DND-41 (cell line): Measurements from ENCODE around the gene ARID2.

Experiments
- ATAC-seq: fragments of 200-7000 bp; cut with Tn5 transposase; 3 replicates; pipeline ENCODE4 v1.9.1; 2021; ENCODE audit warnings: low read depth; ENCODE audit not compliant: insufficient read depth
- DNase-seq: peaks from one replicate; pipeline ENCODE4 v3.0.0-alpha.2; 2020
- H2AFZ ChIP-seq: 2 replicates; pipeline ENCODE4 v1.6.0; 2012; ENCODE audit warnings: low read depth, low read length
- H3K27ac ChIP-seq: 2 replicates; pipeline ENCODE4 v1.5.1; 2012; ENCODE audit warnings: low read length, inconsistent platforms
- H3K27me3 ChIP-seq: fragments of 200-600 bp; sonication (generic); 2 replicates; pipeline ENCODE4 v1.6.0; 2012; ENCODE audit warnings: low read length, mild to moderate bottlenecking, inconsistent platforms; ENCODE audit not compliant: insufficient read depth, poor library complexity
- H3K36me3 ChIP-seq: 2 replicates; pipeline ENCODE4 v1.5.1; 2012; ENCODE audit warnings: low read length, inconsistent platforms; ENCODE audit not compliant: insufficient read depth
- H3K4me1 ChIP-seq: 2 replicates; pipeline ENCODE4 v1.5.1; 2012; ENCODE audit warnings: mild to moderate bottlenecking, low read length; ENCODE audit not compliant: insufficient read depth
- H3K4me2 ChIP-seq: 2 replicates; pipeline ENCODE4 v1.6.0; 2012; ENCODE audit warnings: mild to moderate bottlenecking, moderate library complexity, low read length, inconsistent platforms; ENCODE audit not compliant: insufficient read depth
- H3K4me3 ChIP-seq, 2 experiments: fragments of 200-600 bp in 1 of 2; shearing (Covaris generic) in 1 of 2; 2 replicates each; pipeline ENCODE4 v1.5.1; 2012 to 2016; ENCODE audit warnings: inconsistent platforms in 2 of 2, low read length in 2 of 2, mild to moderate bottlenecking in 2 of 2, low read depth in 1 of 2, moderate library complexity in 1 of 2
- H3K79me2 ChIP-seq: 2 replicates; pipeline ENCODE4 v1.6.0; 2012; ENCODE audit warnings: low read length, inconsistent platforms; ENCODE audit not compliant: insufficient read depth
- H3K9ac ChIP-seq: 2 replicates; pipeline ENCODE4 v1.6.0; 2012; ENCODE audit warnings: low read depth, mild to moderate bottlenecking, inconsistent platforms, low read length, moderate library complexity
- H3K9me3 ChIP-seq: 2 replicates; pipeline ENCODE4 v1.5.1; 2012; ENCODE audit warnings: low read length, moderate library complexity, mild to moderate bottlenecking, inconsistent platforms; ENCODE audit not compliant: insufficient read depth, severe bottlenecking
- H4K20me1 ChIP-seq: 2 replicates; pipeline ENCODE4 v1.6.0; 2012; ENCODE audit warnings: low read length; ENCODE audit not compliant: insufficient read depth
- EZH2 ChIP-seq: IDR thresholded peaks from 3 replicates; pipeline ENCODE4 v1.6.1; 2012; ENCODE audit warnings: borderline replicate concordance, low read depth, mild to moderate bottlenecking, moderate library complexity, low read length, inconsistent platforms; ENCODE audit not compliant: severe bottlenecking
- TF ChIP-seq, protein P1 (sequence below): IDR thresholded peaks from 2 replicates; pipeline ENCODE4 v1.5.1; 2012; ENCODE audit warnings: borderline replicate concordance, low read length, moderate library complexity, mild to moderate bottlenecking; ENCODE audit not compliant: poor library complexity, severe bottlenecking; ENCODE audit errors: extremely low read depth

ARID2 gene

DNA sequence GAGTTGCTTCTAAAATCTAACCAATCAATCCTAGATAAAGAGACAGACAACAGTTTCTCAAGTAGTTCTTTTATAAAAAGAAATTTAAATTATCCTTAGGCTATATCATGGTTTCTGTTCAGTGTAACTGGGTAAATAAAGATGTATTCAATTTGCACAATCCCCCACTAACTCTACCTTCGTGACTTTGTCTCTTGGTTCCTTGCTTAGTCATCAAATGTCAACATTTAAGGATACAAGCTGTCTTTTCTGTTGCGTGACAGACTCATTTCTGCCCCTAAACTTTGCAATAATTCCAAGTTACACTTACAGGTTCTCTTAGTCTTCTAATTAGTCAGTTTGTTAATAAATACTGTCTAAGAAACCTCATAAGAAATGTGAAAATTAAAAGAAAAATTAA, 210.3 kb downstream of the ARID2 start:
- DNase-seq (no peak), ATAC-seq (no peak)
- no peak overlapping the region for H3K9ac ChIP-seq
- TF ChIP-seq, protein P1, sequence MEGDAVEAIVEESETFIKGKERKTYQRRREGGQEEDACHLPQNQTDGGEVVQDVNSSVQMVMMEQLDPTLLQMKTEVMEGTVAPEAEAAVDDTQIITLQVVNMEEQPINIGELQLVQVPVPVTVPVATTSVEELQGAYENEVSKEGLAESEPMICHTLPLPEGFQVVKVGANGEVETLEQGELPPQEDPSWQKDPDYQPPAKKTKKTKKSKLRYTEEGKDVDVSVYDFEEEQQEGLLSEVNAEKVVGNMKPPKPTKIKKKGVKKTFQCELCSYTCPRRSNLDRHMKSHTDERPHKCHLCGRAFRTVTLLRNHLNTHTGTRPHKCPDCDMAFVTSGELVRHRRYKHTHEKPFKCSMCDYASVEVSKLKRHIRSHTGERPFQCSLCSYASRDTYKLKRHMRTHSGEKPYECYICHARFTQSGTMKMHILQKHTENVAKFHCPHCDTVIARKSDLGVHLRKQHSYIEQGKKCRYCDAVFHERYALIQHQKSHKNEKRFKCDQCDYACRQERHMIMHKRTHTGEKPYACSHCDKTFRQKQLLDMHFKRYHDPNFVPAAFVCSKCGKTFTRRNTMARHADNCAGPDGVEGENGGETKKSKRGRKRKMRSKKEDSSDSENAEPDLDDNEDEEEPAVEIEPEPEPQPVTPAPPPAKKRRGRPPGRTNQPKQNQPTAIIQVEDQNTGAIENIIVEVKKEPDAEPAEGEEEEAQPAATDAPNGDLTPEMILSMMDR, result no peak
- no peak for TF ChIP-seq EZH2
- H3K4me2 ChIP-seq, result no peak overlapping the region
- no peaks in the 10 kb centered on the region for H3K4me1 ChIP-seq
- H3K79me2 ChIP-seq, result no peaks in the 10 kb centered on the region
- peaks cover 80% of the 10 kb centered on the region for H3K36me3 ChIP-seq
- no peaks in the 10 kb centered on the region for H4K20me1 ChIP-seq
- no peak overlapping the region for H3K27ac ChIP-seq
- H3K27me3 ChIP-seq, result no peaks in the 10 kb centered on the region
- H2AFZ ChIP-seq, result no peak overlapping the region
- no peak overlapping the region for H3K4me3 ChIP-seq
- H3K9me3 ChIP-seq, result no peaks in the 10 kb centered on the region

DNA sequence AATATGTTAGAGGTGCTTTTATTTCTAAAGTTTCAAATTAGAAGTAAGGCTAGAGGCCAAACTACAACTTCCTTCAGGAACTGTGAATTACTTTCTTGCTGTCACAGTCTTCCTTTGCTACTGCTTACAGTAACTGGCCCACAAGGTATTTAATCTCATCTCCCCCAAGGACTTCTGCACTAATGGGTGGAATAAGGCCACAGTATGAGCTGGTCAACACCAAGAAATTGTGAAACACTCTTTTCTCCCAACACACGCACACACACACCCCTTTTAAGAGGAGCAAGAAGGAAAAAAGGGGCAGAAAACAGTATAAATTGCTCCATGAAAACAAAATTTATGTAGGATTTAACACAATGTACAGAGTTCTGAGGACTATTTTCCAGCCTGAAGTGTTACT, 215.3 kb downstream of the ARID2 start:
- no peak overlapping the region for H2AFZ ChIP-seq
- no peak overlapping the region for H3K4me2 ChIP-seq
- H3K79me2 ChIP-seq, result no peaks in the 10 kb centered on the region
- no peak for TF ChIP-seq EZH2
- TF ChIP-seq, protein P1, result no peak
- no peak overlapping the region for H3K4me3 ChIP-seq
- ATAC-seq (no peak), DNase-seq (no peak)
- no peak overlapping the region for H3K27ac ChIP-seq
- no peaks in the 10 kb centered on the region for H3K9me3 ChIP-seq
- no peak overlapping the region for H3K9ac ChIP-seq
- no peaks in the 10 kb centered on the region for H4K20me1 ChIP-seq
- H3K36me3 ChIP-seq, result peaks cover 92% of the 10 kb centered on the region
- H3K27me3 ChIP-seq, result no peaks in the 10 kb centered on the region
- H3K4me1 ChIP-seq, result no peaks in the 10 kb centered on the region

DNA sequence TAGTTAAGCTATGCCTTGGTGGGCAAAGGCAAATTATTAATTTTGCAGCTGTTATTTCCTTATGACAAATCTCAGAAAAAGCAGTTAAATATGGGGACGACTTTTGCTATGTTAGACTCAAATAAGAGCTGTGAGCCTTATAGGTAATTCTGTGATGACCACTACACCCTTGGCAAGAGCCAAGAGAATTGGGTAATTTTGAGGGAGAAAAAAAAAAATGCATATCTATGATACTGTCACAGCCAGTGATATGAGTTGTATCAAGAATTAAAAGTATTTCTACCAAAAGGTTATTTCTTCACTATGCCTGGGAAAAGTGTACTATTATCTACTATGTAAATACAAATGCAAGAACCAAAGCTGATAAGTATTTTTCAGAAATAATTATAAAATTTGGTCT, 216.9 kb downstream of the ARID2 start:
- H3K4me1 ChIP-seq, result no peaks in the 10 kb centered on the region
- H2AFZ ChIP-seq, result no peak overlapping the region
- TF ChIP-seq, protein P1, result no peak
- no peak for TF ChIP-seq EZH2
- H3K27me3 ChIP-seq, result no peaks in the 10 kb centered on the region
- H3K36me3 ChIP-seq, result peaks cover 85% of the 10 kb centered on the region
- H3K79me2 ChIP-seq, result no peaks in the 10 kb centered on the region
- ATAC-seq (no peak), DNase-seq (no peak)
- no peaks in the 10 kb centered on the region for H3K9me3 ChIP-seq
- H3K27ac ChIP-seq, result no peak overlapping the region
- no peak overlapping the region for H3K4me2 ChIP-seq
- H3K9ac ChIP-seq, result no peak overlapping the region
- H3K4me3 ChIP-seq, result no peak overlapping the region
- no peaks in the 10 kb centered on the region for H4K20me1 ChIP-seq

DNA sequence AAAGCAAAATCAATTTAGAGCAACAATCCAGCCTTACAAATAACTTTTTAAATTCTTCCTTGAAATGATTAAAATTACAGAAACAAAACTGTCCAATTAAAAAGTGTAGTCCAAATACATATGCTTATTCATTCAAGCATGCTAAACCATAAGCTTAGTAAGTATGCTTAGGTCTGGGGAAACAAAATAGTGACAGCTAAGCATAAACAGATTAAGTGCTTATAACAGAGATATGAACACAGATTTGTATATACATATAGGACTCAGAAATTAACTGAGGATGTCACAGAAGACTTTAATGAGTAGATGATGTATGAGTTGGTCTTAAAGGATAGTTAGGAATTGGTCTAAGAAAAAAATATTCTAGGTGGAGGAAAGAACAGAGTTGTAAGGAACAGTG, 219.0 kb downstream of the ARID2 start:
- DNase-seq, result no peak
- TF ChIP-seq, protein P1, result no peak
- TF ChIP-seq EZH2, result no peak
- ATAC-seq, result no peak
- Histone ChIP-seq H3K36me3 (peaks cover 71% of the 10 kb centered on the region), H3K27ac (no peak overlapping the region), H3K9ac (no peak overlapping the region), H3K4me2 (no peak overlapping the region), H3K4me1 (no peaks in the 10 kb centered on the region), H2AFZ (no peak overlapping the region), H3K79me2 (no peaks in the 10 kb centered on the region), H3K9me3 (no peaks in the 10 kb centered on the region), H3K27me3 (no peaks in the 10 kb centered on the region), H4K20me1 (no peaks in the 10 kb centered on the region), H3K4me3 (no peak overlapping the region)
